Measurements from ENCODE around the gene JUP.

DNA sequence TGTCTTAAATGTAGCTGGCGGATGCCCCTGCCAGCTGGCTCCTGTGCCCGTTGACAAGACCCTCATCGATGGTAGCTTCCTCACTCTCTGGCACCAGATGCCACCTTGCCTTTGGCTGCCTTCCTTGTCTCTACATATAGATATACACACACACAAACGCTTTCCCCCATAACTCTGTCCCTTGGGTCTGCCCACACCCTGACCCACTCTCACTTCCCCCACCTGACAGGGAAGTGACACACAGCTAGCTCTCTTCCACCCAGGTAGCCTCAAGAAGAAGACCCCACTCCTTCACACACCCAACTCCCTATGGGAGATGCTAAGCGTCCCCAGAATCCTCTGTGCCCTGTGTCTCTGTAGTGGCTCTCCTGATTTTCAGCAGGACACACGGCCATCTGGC lies 25.6 kb downstream of the JUP start:
- TF ChIP-seq, protein P1, sequence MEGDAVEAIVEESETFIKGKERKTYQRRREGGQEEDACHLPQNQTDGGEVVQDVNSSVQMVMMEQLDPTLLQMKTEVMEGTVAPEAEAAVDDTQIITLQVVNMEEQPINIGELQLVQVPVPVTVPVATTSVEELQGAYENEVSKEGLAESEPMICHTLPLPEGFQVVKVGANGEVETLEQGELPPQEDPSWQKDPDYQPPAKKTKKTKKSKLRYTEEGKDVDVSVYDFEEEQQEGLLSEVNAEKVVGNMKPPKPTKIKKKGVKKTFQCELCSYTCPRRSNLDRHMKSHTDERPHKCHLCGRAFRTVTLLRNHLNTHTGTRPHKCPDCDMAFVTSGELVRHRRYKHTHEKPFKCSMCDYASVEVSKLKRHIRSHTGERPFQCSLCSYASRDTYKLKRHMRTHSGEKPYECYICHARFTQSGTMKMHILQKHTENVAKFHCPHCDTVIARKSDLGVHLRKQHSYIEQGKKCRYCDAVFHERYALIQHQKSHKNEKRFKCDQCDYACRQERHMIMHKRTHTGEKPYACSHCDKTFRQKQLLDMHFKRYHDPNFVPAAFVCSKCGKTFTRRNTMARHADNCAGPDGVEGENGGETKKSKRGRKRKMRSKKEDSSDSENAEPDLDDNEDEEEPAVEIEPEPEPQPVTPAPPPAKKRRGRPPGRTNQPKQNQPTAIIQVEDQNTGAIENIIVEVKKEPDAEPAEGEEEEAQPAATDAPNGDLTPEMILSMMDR (conservative IDR thresholded peaks at IDR 0.05; ENCODE audit: low read depth, low read length), result no peak
- TF ChIP-seq EZH2 (IDR thresholded peaks at IDR 0.05; ENCODE audit: low read length, unreplicated experiment) (no peak), EZH2phosphoT487 (IDR thresholded peaks at IDR 0.05; ENCODE audit: borderline replicate concordance, low read length) (no peak)
